ENCODE data around the gene DKK3. TPM values are rescaled to one million over a fixed set of nuclear protein-coding genes. Genes with fewer than 3 reads are reported as not detected.

The DKK3 gene
- total RNA-seq, 4 donors from 2014 or later = 94.3 to 191 (median 127) TPM

- H3K9me3 ChIP-seq = no peaks in the 10 kb centered on the region
- intact Hi-C loops (cut with DNase I) = no loop called here
- TF ChIP-seq POLR2A (IDR thresholded peaks at IDR 0.05; ENCODE audit: low read depth) = no peak
- TF ChIP-seq POLR2AphosphoS5 (IDR thresholded peaks at IDR 0.05) = no peak
- H3K36me3 ChIP-seq = no peaks in the 10 kb centered on the region
- no peaks in the 10 kb centered on the region for H3K27me3 ChIP-seq
- H3K27ac ChIP-seq (replicated peaks in 1 of 4) = peak overlapping the region; percentile 71 to 81 (median 78)
- H3K4me3 ChIP-seq = no peak overlapping the region
- no peak for DNase-seq (ENCODE audit: extremely low spot score)
- WGBS = 80% methylated on average over 6 of the region's 6 CpGs
- H3K4me1 ChIP-seq = peaks cover 23 to 60% (median 41%) of the 10 kb centered on the region in 4 donors
Measured at GRCh38 chr11:12051287-12051662, 42.8 kb upstream of the DKK3 start.

DNA sequence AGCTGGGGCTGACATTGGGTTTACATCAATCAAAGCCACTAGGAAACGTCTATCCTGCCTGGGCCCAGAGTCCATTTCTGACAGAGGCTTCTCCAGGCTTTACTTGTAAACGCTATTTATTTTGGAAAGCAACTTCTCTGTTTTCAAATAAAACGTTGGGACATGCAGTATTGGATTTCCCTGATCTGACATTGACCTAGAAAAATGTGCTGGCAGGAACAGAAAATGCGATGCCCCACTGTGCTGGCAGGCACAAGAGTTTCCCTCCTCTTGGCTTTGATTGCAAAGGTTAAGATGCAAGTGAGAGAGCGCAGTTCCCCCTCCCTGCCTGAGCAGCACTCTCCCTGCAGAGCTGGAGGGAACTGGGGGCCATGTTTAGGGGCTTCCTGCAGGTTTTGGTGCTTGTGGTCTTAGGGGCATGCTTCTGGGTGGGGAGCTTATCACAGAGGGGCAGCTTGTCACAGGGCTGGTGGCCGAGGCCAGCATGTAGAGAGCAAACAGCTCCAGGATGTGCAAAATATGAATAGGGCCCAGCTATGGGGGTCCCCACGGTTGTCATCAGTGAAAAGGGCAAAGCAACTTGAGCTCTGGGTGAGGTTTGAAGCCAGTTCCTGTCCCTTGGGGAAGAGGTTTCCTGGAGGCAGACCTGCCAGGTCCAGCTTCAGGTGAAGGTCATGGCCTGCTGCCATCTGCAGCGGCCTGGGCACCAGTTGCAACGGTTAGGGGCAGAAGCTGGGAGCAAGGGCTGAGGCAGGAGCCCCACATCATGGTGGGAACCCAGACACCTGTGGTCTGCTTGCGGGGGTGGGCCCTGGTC, 42.3 kb upstream of the DKK3 start:
- H3K9me3 ChIP-seq = no peaks in the 10 kb centered on the region
- no peaks in the 10 kb centered on the region for H3K27me3 ChIP-seq
- no peak for DNase-seq (ENCODE audit: extremely low spot score)
- 59% methylated on average over 9 of the region's 10 CpGs for WGBS
- no peaks in the 10 kb centered on the region for H3K36me3 ChIP-seq
- H3K4me1 ChIP-seq = peaks cover 23 to 60% (median 41%) of the 10 kb centered on the region in 4 donors
- intact Hi-C loops (cut with DNase I) = no loop called here
- H3K27ac ChIP-seq (replicated peaks in 1 of 4) = peak overlapping the region; percentile 71 to 81 (median 78)
- TF ChIP-seq EP300 (IDR thresholded peaks at IDR 0.05) (peak; percentile 20), POLR2AphosphoS5 (IDR thresholded peaks at IDR 0.05) (no peak)
- H3K4me3 ChIP-seq = no peak overlapping the region

DNA sequence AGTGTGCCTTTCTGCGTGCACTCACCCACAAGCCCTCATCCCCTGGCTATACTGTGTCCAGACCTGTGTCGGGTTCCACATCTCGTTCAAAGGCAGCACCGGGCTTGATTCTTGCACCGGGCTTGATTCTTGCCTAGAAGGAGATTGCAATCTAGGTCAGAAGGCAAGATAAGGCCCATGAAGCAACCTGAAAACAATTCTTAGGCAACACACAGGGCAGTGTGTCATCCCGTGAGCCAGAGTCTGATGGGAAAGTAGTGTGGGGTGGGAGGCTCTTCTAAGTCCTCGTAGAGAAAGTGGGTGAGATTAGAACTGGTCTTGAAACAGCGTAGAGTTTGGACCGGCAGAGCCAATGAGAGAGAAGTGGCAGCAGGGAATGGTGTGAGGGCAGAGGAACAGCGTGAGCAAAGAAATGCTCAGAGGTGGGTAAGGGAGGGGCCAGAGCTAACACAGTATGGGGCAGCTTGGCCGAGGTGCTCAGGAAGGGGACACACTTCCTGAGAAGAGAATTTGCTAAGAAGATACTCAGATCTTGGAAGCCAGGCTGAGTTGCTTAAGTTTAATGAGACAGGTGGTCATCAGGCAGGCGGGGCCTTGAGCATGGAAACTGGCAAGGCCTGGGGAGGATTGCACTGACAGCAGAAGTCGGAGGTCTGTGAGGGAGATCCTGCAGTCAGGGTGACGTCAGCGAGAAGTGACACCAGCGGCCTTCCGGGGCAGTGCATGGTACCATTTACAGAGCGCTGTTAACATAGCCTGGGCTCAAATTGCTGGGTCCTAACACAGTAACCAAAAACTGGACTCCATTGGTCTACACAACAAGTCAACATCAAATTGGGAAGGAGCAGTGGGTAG, 40.7 kb upstream of the DKK3 start:
- WGBS = 98% methylated on average over 16 of the region's 18 CpGs
- H3K27ac ChIP-seq (replicated peaks in 1 of 4) = peak overlapping the region in 2 of 4 donors; percentile 71 to 81
- TF ChIP-seq POLR2A (IDR thresholded peaks at IDR 0.05; ENCODE audit: low read depth) = no peak
- TF ChIP-seq POLR2AphosphoS5 (IDR thresholded peaks at IDR 0.05) = no peak
- TF ChIP-seq CTCF (IDR thresholded peaks at IDR 0.05) = no peak
- no peak for TF ChIP-seq EP300 (IDR thresholded peaks at IDR 0.05)
- intact Hi-C loops (cut with DNase I) = no loop called here
- peaks cover 23 to 69% (median 46%) of the 10 kb centered on the region in 4 donors for H3K4me1 ChIP-seq
- H3K9me3 ChIP-seq = no peaks in the 10 kb centered on the region
- H3K4me3 ChIP-seq = no peak overlapping the region
- H3K36me3 ChIP-seq = no peaks in the 10 kb centered on the region
- DNase-seq (ENCODE audit: extremely low spot score) = no peak
- no peaks in the 10 kb centered on the region for H3K27me3 ChIP-seq

- Histone ChIP-seq H3K4me1 (peaks cover 20 to 65% (median 46%) of the 10 kb centered on the region in 4 donors), H3K9me3 (no peaks in the 10 kb centered on the region), H3K27ac (replicated peaks in 1 of 4) (peak overlapping the region in 3 of 4 donors; percentile 13 to 81 (median 20)), H3K36me3 (no peaks in the 10 kb centered on the region), H3K4me3 (no peak overlapping the region), H3K27me3 (no peaks in the 10 kb centered on the region)
- no peak for DNase-seq (ENCODE audit: extremely low spot score)
- 80% methylated on average over 5 of the region's 5 CpGs for WGBS
- TF ChIP-seq CTCF (IDR thresholded peaks at IDR 0.05) = no peak
- no peak for TF ChIP-seq POLR2A (IDR thresholded peaks at IDR 0.05; ENCODE audit: low read depth)
- no peak for TF ChIP-seq POLR2AphosphoS5 (IDR thresholded peaks at IDR 0.05)
- TF ChIP-seq EP300 (IDR thresholded peaks at IDR 0.05) = no peak
- intact Hi-C loops (cut with DNase I) = loop anchor here (1.0 to 2.0 kb wide), 2 partner anchors 190 to 235 kb away; no protein-coding TSS in a partner anchor
Measured at GRCh38 chr11:12046636-12047236, 38.3 kb upstream of the DKK3 start.

GRCh38 chr11:12045914-12046635, 37.6 kb upstream of the DKK3 start:
- intact Hi-C loops (cut with DNase I) = loop anchor here (2.0 kb wide), 3 partner anchors 115 to 247 kb away; no protein-coding TSS in a partner anchor
- no peaks in the 10 kb centered on the region for H3K27me3 ChIP-seq
- H3K9me3 ChIP-seq = no peaks in the 10 kb centered on the region
- no peaks in the 10 kb centered on the region for H3K36me3 ChIP-seq
- H3K27ac ChIP-seq (replicated peaks in 1 of 4) = peak overlapping the region in 2 of 4 donors; percentile 13 to 81
- 86% methylated on average over 7 of the region's 7 CpGs for WGBS
- no peak overlapping the region for H3K4me3 ChIP-seq
- no peak for DNase-seq (ENCODE audit: extremely low spot score)
- TF ChIP-seq EP300 (IDR thresholded peaks at IDR 0.05) (no peak), POLR2A (IDR thresholded peaks at IDR 0.05; ENCODE audit: low read depth) (no peak), POLR2AphosphoS5 (IDR thresholded peaks at IDR 0.05) (no peak), CTCF (IDR thresholded peaks at IDR 0.05) (no peak)
- H3K4me1 ChIP-seq = peaks cover 20 to 61% (median 40%) of the 10 kb centered on the region in 4 donors
